Endodermal cell (in vitro differentiated cells): Measurements from ENCODE around the gene RNU7-1. TPM values are rescaled to one million over a fixed set of nuclear protein-coding genes. Genes with fewer than 3 reads are reported as not detected.

Source experiments
- DNase-seq: peaks from one replicate; pipeline ENCODE4 v3.0.0-alpha.2; 2017
- H3K27ac ChIP-seq: 2 replicates; pipeline ENCODE4 v1.5.1; 2013; ENCODE audit warnings: mild to moderate bottlenecking, low read depth, low read length, moderate library complexity
- H3K27me3 ChIP-seq: 2 replicates; pipeline ENCODE4 v1.6.1; 2013; ENCODE audit warnings: mild to moderate bottlenecking, low read length, moderate library complexity; ENCODE audit not compliant: insufficient read depth, control insufficient read depth, poor library complexity, severe bottlenecking
- H3K36me3 ChIP-seq: 2 replicates; pipeline ENCODE4 v1.7.0; 2013; ENCODE audit warnings: mild to moderate bottlenecking, low read length, moderate library complexity; ENCODE audit not compliant: control insufficient read depth, insufficient read depth
- H3K4me1 ChIP-seq: one replicate; pipeline ENCODE4 v1.7.0; 2013; ENCODE audit warnings: low read length; ENCODE audit not compliant: control insufficient read depth, insufficient read depth
- H3K4me3 ChIP-seq: 2 replicates; pipeline ENCODE4 v1.5.1; 2013; ENCODE audit warnings: mild to moderate bottlenecking, low read length, moderate library complexity
- H3K9ac ChIP-seq: 2 replicates; pipeline ENCODE4 v1.6.1; 2013; ENCODE audit warnings: mild to moderate bottlenecking, low read length, moderate library complexity; ENCODE audit not compliant: poor library complexity, severe bottlenecking; ENCODE audit errors: extremely low read depth
- H3K9me3 ChIP-seq: 2 replicates; pipeline ENCODE4 v1.6.1; 2013; ENCODE audit warnings: mild to moderate bottlenecking, low read length, moderate library complexity; ENCODE audit not compliant: control insufficient read depth
- H3K27ac Mint-ChIP-seq: 2 replicates; pipeline ENCODE4 v1.8.0; 2020; ENCODE audit warnings: mixed read lengths
- H3K27me3 Mint-ChIP-seq: 2 replicates; pipeline ENCODE4 v1.8.0; 2021; ENCODE audit warnings: mild to moderate bottlenecking, mixed read lengths; ENCODE audit not compliant: insufficient read depth
- H3K36me3 Mint-ChIP-seq: 2 replicates; pipeline ENCODE4 v1.8.0; 2020; ENCODE audit warnings: low read depth, mixed read lengths
- H3K4me1 Mint-ChIP-seq: 2 replicates; pipeline ENCODE4 v1.8.0; 2020; ENCODE audit warnings: mixed read lengths
- H3K4me3 Mint-ChIP-seq: 2 replicates; pipeline ENCODE4 v1.8.0; 2020; ENCODE audit warnings: mild to moderate bottlenecking, moderate library complexity, mixed read lengths
- H3K9me3 Mint-ChIP-seq: 2 replicates; pipeline ENCODE4 v1.8.0; 2020; ENCODE audit warnings: mild to moderate bottlenecking, mixed read lengths
- WGBS, 2 experiments: methylation state at CpG; one replicate each; pipeline versions ENCODE4 v1.1.5 to v1.1.7; 2013; ENCODE audit warnings: missing lambda C conversion rate in 2 of 2, mixed read lengths in 1 of 2; ENCODE audit not compliant: insufficient coverage in 1 of 2, insufficient read length in 1 of 2; 5-methylcytosine and 5-hydroxymethylcytosine counted together
- total RNA-seq, 2 donors: library from RNA; stranded (reverse); fragmentation: NEBNext Ultra II Directional in 1 of 2; extraction: Animal tissue kit (Norgen Biotek cat#: 25700) in 1 of 2; gene quantifications; 2 replicates in 1 of 2; 3 replicates in 1 of 2; pipeline ENCODE4 v1.2.1, GENCODE V29; 2021
- TF ChIP-seq, protein P1 (sequence below): fragments of 200-600 bp; sonication (generic); conservative IDR thresholded peaks from 2 replicates; pipeline ENCODE4 v1.5.0; 2021; ENCODE audit warnings: antibody characterized with exemption, mild to moderate bottlenecking

Gene RNU7-1
- total RNA-seq, 2 donors from 2014 or later, result not detected

DNA sequence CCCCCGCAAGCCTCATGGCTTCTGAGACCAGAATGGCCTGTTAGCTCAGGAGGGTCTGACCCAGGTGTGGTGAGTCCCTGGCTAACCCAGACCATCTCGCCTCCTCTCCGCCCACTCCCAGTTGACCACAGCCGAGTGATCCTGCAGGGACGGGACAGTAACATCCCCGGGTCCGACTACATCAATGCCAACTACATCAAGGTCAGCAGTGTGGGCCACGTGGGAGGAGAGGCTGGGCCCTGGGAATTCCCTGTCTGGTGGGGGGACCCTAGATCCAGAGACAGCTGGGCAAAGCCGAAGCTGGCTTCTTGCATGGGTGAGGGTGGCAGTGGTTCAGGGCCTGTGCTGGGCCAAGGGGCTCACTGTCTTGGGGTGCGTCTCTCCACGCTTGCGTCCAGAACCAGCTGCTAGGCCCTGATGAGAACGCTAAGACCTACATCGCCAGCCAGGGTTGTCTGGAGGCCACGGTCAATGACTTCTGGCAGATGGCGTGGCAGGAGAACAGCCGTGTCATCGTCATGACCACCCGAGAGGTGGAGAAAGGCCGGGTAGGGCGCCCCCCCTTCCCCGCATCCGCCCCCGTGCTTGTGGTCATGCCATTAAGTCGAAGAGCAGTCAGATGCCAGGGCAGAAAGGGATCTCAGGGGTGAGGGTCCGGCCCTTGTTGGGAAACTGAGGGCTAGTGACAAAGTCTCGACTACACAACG is 12.6 kb downstream of the RNU7-1 start:
- no peaks in the 10 kb centered on the region for H3K9me3 ChIP-seq
- Mint-ChIP-seq H3K9me3 (no peaks in the 10 kb centered on the region), H3K4me3 (no peak overlapping the region), H3K27ac (no peak overlapping the region), H3K36me3 (peaks cover 27% of the 10 kb centered on the region), H3K27me3 (no peaks in the 10 kb centered on the region), H3K4me1 (peaks cover 7% of the 10 kb centered on the region)
- TF ChIP-seq, protein P1, sequence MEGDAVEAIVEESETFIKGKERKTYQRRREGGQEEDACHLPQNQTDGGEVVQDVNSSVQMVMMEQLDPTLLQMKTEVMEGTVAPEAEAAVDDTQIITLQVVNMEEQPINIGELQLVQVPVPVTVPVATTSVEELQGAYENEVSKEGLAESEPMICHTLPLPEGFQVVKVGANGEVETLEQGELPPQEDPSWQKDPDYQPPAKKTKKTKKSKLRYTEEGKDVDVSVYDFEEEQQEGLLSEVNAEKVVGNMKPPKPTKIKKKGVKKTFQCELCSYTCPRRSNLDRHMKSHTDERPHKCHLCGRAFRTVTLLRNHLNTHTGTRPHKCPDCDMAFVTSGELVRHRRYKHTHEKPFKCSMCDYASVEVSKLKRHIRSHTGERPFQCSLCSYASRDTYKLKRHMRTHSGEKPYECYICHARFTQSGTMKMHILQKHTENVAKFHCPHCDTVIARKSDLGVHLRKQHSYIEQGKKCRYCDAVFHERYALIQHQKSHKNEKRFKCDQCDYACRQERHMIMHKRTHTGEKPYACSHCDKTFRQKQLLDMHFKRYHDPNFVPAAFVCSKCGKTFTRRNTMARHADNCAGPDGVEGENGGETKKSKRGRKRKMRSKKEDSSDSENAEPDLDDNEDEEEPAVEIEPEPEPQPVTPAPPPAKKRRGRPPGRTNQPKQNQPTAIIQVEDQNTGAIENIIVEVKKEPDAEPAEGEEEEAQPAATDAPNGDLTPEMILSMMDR, result no peak
- H3K4me1 ChIP-seq, result no peaks in the 10 kb centered on the region
- no peak overlapping the region for H3K27ac ChIP-seq
- no peak overlapping the region for H3K4me3 ChIP-seq
- H3K9ac ChIP-seq, result no peak overlapping the region
- DNase-seq, result no peak
- WGBS, 2 experiments, result 85 to 90% methylated on average over 20 to 28 of the region's 28 CpGs
- no peaks in the 10 kb centered on the region for H3K27me3 ChIP-seq
- no peaks in the 10 kb centered on the region for H3K36me3 ChIP-seq

DNA sequence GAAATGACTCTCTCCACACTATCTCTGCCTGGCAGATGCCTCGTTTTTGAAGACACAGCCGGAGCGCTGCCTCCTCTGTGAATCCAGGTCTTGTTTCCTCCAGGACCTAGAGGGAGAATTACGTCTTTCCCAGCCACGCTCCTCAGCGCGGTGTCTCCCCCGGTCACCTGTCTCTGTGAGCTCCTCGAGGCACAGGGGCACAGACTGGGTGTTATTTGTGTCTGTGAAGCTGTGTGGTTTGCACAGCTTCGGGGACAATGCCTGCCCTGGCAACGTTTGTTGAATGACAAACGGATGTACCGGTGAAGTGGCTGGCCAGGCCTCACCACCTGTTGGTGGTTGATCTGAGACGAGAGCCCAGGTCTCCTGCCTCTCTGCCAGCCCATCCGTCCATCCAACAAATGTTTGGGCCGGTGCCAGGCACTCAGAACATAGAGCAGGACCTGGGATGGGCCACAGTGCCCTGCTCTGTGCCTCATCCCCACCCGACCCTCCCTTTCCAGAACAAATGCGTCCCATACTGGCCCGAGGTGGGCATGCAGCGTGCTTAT is 13.6 kb downstream of the RNU7-1 start:
- Histone ChIP-seq H3K9me3 (no peaks in the 10 kb centered on the region), H3K27me3 (no peaks in the 10 kb centered on the region), H3K36me3 (no peaks in the 10 kb centered on the region), H3K4me3 (no peak overlapping the region), H3K27ac (no peak overlapping the region), H3K4me1 (peaks cover under 1% of the 10 kb centered on the region), H3K9ac (no peak overlapping the region)
- no peak for DNase-seq
- TF ChIP-seq, protein P1, result no peak
- Mint-ChIP-seq H3K27me3 (no peaks in the 10 kb centered on the region), H3K9me3 (no peaks in the 10 kb centered on the region), H3K4me1 (peaks cover 18% of the 10 kb centered on the region), H3K36me3 (peaks cover 26% of the 10 kb centered on the region), H3K27ac (peak overlapping the region; percentile 5), H3K4me3 (no peak overlapping the region)
- 93% methylated on average over 9 to 20 of the region's 20 CpGs for WGBS, 2 experiments

DNA sequence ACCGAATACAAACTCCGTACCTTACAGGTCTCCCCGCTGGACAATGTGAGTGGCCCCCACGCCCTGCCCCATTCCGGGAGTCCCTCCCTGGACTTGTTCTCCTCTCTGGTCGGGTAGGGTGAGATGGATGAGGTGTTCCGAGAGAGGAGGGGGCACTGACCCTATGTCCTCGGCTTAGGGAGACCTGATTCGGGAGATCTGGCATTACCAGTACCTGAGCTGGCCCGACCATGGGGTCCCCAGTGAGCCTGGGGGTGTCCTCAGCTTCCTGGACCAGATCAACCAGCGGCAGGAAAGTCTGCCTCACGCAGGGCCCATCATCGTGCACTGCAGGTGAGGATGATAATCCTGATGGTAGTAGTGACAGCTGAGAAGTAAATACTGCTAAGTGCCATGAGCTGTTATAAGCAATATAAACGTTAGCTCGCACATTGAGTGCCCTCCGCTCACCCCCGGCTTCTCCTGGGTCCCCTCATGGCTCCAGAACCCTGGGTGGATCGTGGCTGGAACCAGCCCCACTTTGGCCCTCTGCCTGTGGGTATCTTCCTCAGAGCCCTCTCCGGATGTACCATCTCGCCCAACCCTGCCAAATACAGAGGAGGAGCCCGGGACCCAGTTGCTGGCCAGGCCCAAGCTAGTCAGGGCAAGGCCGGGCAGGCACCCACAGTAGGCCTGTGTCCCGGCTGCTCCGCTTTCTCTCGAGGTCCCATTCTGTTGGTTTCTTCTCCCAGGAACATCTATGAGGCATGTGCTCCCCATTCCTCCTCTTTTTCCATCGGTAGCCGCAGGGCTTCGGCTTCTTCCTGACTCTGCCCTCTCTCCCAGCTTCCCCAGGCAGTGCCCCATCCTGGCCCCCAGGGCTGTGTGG is 14.4 kb downstream of the RNU7-1 start:
- WGBS, 2 experiments, result 88 to 90% methylated on average over 18 to 28 of the region's 28 CpGs
- TF ChIP-seq, protein P1, result no peak
- H3K4me3 Mint-ChIP-seq, result no peak overlapping the region
- no peak overlapping the region for H3K4me3 ChIP-seq
- H3K4me1 ChIP-seq, result peaks cover 4% of the 10 kb centered on the region
- no peaks in the 10 kb centered on the region for H3K9me3 ChIP-seq
- no peak overlapping the region for H3K27ac ChIP-seq
- peaks cover 22% of the 10 kb centered on the region for H3K4me1 Mint-ChIP-seq
- DNase-seq, result no peak
- no peaks in the 10 kb centered on the region for H3K27me3 ChIP-seq
- peaks cover 20% of the 10 kb centered on the region for H3K36me3 Mint-ChIP-seq
- H3K27me3 Mint-ChIP-seq, result no peaks in the 10 kb centered on the region
- no peaks in the 10 kb centered on the region for H3K9me3 Mint-ChIP-seq
- H3K27ac Mint-ChIP-seq, result no peak overlapping the region
- no peaks in the 10 kb centered on the region for H3K36me3 ChIP-seq
- no peak overlapping the region for H3K9ac ChIP-seq
